Measurements from ENCODE around the gene P2RX2.

Gene P2RX2

DNA sequence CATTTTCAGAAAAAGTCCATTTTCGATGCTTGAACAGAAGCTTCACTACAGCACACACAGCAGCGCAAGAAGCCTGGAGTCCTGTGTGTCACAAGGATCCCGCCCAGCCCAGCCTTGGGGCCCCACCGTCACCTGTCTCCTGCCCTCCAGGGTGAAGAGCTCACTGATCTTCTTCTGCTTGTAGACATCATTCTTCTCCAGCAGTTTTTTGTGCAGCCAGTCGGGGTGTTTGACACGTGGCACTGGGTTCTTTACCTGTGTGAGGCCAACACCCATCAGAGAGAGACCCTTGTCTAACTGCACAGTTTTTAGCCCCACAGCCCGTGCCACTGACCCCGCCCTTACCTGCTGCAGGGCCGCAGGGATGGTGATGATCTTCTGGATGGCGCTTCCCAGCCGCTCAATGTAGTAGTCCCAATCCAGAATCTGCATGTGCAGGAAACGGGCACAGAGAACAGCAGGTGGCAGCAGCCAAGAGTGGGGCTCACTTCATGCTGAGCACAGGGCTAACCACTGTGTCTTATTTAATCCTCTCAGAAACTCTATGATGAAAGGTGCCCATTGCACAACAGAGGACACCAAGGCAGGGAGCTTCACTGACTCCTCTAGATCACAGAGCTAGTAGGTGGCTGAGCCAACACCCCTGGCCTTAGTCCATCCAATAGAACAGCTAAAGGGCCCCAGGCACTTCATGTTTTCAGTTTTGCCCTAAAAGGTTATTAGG is 38.6 kb downstream of the P2RX2 start:
- DNase-seq (ENCODE audit: low read depth), result no peak
- no peak overlapping the region for H3K4me3 ChIP-seq (ENCODE audit: low read depth, low read length)
- TF ChIP-seq, protein P1, sequence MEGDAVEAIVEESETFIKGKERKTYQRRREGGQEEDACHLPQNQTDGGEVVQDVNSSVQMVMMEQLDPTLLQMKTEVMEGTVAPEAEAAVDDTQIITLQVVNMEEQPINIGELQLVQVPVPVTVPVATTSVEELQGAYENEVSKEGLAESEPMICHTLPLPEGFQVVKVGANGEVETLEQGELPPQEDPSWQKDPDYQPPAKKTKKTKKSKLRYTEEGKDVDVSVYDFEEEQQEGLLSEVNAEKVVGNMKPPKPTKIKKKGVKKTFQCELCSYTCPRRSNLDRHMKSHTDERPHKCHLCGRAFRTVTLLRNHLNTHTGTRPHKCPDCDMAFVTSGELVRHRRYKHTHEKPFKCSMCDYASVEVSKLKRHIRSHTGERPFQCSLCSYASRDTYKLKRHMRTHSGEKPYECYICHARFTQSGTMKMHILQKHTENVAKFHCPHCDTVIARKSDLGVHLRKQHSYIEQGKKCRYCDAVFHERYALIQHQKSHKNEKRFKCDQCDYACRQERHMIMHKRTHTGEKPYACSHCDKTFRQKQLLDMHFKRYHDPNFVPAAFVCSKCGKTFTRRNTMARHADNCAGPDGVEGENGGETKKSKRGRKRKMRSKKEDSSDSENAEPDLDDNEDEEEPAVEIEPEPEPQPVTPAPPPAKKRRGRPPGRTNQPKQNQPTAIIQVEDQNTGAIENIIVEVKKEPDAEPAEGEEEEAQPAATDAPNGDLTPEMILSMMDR (IDR thresholded peaks at IDR 0.05; ENCODE audit: low read depth, low read length, missing control alignments), result no peak

DNA sequence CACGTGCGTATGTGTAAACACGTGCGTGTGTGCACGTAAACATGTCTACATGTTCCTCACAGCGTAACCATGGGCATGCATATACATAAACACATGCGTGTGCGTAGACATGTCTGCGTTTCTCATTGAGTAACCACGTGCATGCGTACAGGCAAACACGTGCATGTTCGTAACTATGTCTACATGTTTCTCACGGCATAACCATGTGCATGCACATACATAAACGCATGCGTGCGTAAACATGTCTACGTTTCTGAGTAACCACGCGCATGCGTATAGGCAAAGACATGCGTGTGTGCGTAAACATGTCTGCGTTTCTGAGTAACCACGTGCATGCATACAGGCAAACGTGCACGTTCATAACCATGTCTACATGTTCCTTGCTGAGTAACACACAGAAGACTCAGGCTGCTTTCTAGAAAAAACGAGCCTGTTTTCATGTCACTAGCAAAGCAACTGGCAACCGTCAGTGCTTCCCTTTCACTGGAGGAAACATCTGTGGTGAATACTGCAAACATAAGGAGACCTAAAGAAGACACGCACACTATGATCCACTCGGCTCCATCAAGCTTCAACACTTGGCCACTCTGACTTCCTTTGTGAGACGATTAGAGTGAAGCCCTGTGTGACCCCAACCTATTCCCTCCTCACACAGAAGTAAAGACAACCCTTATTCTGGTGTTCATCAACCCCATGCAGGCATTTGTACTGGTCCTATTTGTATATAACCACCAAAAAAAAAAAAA is 39.7 kb downstream of the P2RX2 start:
- no peak for DNase-seq (ENCODE audit: low read depth)
- TF ChIP-seq, protein P1 (IDR thresholded peaks at IDR 0.05; ENCODE audit: low read depth, low read length, missing control alignments), result no peak
- H3K4me3 ChIP-seq (ENCODE audit: low read depth, low read length), result no peak overlapping the region

DNA sequence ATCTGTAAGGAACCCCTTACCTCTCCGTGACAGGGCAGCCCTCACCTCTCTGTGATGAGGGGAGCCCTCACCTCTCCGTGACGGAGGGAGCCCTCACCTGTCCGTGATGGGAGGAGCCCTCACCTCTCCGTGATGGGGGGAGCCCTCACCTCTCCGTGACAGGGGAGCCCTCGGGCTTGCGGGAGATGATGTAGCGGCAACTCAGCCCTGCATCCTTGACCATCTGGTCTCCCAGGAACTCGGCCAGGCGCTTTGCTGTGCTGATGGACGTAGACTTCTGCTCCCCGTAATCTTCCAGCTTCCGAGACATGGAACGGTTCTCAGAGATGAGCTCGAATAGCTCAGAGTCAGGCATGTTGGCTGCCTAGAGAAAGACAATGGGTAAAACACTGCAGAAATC is 40.6 kb downstream of the P2RX2 start:
- DNase-seq (ENCODE audit: low read depth), result no peak
- no peak overlapping the region for H3K4me3 ChIP-seq (ENCODE audit: low read depth, low read length)
- TF ChIP-seq, protein P1 (IDR thresholded peaks at IDR 0.05; ENCODE audit: low read depth, low read length, missing control alignments), result no peak

DNA sequence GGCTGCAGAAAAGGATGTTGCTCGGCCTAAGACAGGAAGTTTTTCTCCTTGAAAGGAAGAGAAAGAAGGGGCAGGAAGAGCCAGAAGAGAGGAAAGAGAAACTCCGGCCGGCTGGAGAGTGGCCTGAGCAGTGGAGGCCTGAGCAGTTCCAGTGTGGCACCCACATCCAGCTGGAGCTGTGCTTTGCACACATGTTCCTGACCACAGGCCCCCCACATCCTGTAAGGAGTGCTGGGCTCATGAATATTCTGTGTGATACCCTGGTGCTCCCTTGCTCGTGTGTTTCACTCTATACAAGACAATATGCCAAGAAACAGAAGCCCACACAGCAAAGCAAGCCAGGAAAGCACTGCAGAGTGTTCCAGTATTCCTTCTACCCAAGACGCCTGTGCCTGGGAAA is 41.5 kb downstream of the P2RX2 start:
- TF ChIP-seq, protein P1 (IDR thresholded peaks at IDR 0.05; ENCODE audit: low read depth, low read length, missing control alignments), result no peak

DNA sequence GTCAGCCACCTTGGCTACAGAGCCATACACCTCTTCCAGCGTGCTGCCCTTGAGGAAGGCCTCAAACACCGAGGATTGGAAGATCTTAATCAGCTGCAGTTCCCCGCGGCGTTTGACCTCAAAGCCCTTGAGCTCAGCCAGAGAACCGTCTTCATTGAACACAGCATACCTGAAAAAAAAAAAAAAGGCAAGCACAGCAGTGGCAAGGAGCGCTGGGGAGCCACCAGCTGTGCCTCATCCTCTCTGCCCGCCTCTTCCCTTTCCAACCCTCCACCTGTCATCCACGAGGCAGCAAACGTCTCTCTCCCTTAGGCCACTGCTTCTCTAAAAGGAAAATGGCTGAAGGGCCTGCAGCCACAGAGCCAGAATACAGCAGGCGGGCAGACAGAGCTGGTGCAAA is 42.4 kb downstream of the P2RX2 start:
- H3K4me3 ChIP-seq (ENCODE audit: low read depth, low read length), result no peak overlapping the region
- TF ChIP-seq, protein P1 (IDR thresholded peaks at IDR 0.05; ENCODE audit: low read depth, low read length, missing control alignments), result no peak
- DNase-seq (ENCODE audit: low read depth), result no peak

More for the DNA sequence above, 41.5 kb downstream of the P2RX2 start:
- no peak for DNase-seq (ENCODE audit: low read depth)
- H3K4me3 ChIP-seq (ENCODE audit: low read depth, low read length), result no peak overlapping the region

DNA sequence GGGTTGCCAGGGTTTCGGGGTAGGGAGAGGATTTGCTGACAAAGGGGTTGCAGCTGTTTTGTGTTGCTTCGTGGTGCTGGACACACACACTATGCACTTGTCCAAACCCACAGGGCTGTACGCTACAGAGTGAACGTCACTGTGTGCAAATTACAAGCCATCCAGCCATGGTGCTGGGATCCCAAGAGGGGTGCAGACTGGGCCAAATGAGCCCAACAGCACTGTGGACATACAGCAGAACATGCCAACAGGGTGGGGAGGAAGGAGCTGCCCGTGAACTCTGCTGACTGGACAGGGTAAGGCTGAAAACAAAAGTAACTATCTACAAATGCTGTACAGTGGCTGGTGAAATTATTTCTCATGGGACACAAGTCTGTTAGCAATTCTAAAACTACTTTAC is 43.4 kb downstream of the P2RX2 start:
- no peak for DNase-seq (ENCODE audit: low read depth)
- H3K4me3 ChIP-seq (ENCODE audit: low read depth, low read length), result no peak overlapping the region
- TF ChIP-seq, protein P1 (IDR thresholded peaks at IDR 0.05; ENCODE audit: low read depth, low read length, missing control alignments), result no peak
